ENCODE results near the gene PLSCR1.

The PLSCR1 gene

GRCh38 chr3:146550743-146551510, 6.5 kb upstream of the PLSCR1 start:
- 96% methylated on average over 4 of the region's 5 CpGs for whole genome bisulfite sequencing (ENCODE audit: insufficient coverage)
- CTCF ChIA-PET = interaction anchor here (1.1 kb wide), 1 partner anchor 328 kb away, joined by 3 read pairs; no protein-coding TSS in a partner anchor
- Histone ChIP-seq H3K27ac (ENCODE audit: insufficient read depth in 1 of 2, low read depth in 1 of 2, low read length in 2 of 2, poor library complexity in 1 of 2, severe bottlenecking in 2 of 2) (no peak overlapping the region), H3K27me3 (replicated peaks in 2 of 5; ENCODE audit: control insufficient read depth in 4 of 5, insufficient read depth in 5 of 5, low read length in 4 of 5) (no peaks in the 10 kb centered on the region), H3K4me1 (ENCODE audit: control extremely low read depth in 1 of 4, control insufficient read depth in 4 of 4, insufficient read depth in 4 of 4, low read length in 3 of 4) (peaks cover 0 to 18% (median 4%) of the 10 kb centered on the region in 4 experiments), H3K4me3 (ENCODE audit: control insufficient read depth in 1 of 7, extremely low read depth in 1 of 7, insufficient read depth in 4 of 7, low read depth in 2 of 7, low read length in 6 of 7) (no peak overlapping the region), H3K9me3 (ENCODE audit: control extremely low read depth in 1 of 5, control insufficient read depth in 4 of 5, insufficient read depth in 2 of 5, low read depth in 1 of 5, low read length in 4 of 5) (no peaks in the 10 kb centered on the region), H3K36me3 (ENCODE audit: control insufficient read depth in 4 of 4, insufficient read depth in 4 of 4, low read length in 3 of 4) (no peaks in the 10 kb centered on the region)
- peak in 2 of 3 donors; percentile 23 to 39 for DNase-seq
- POLR2A ChIA-PET = no interaction called here

GRCh38 chr3:146550070-146550615, 5.7 kb upstream of the PLSCR1 start:
- CTCF ChIA-PET = interaction anchor here (1.2 kb wide), 1 partner anchor 40 kb away, joined by 5 read pairs; no protein-coding TSS in a partner anchor
- no peaks in the 10 kb centered on the region for H3K27me3 ChIP-seq (replicated peaks in 2 of 5; ENCODE audit: control insufficient read depth in 4 of 5, insufficient read depth in 5 of 5, low read length in 4 of 5)
- POLR2A ChIA-PET = no interaction called here
- H3K4me3 ChIP-seq (ENCODE audit: control insufficient read depth in 1 of 7, extremely low read depth in 1 of 7, insufficient read depth in 4 of 7, low read depth in 2 of 7, low read length in 6 of 7) = peak overlapping the region in 1 of 7 experiments; percentile 26
- H3K9me3 ChIP-seq (ENCODE audit: control extremely low read depth in 1 of 5, control insufficient read depth in 4 of 5, insufficient read depth in 2 of 5, low read depth in 1 of 5, low read length in 4 of 5) = no peaks in the 10 kb centered on the region
- DNase-seq = peak in 1 of 3 donors; percentile 19
- no peak overlapping the region for H3K27ac ChIP-seq (ENCODE audit: insufficient read depth in 1 of 2, low read depth in 1 of 2, low read length in 2 of 2, poor library complexity in 1 of 2, severe bottlenecking in 2 of 2)
- no peaks in the 10 kb centered on the region for H3K36me3 ChIP-seq (ENCODE audit: control insufficient read depth in 4 of 4, insufficient read depth in 4 of 4, low read length in 3 of 4)
- H3K4me1 ChIP-seq (ENCODE audit: control extremely low read depth in 1 of 4, control insufficient read depth in 4 of 4, insufficient read depth in 4 of 4, low read length in 3 of 4) = peaks cover 0 to 20% (median 5%) of the 10 kb centered on the region in 4 experiments

- no peak for DNase-seq
- Histone ChIP-seq H3K36me3 (ENCODE audit: control insufficient read depth in 4 of 4, insufficient read depth in 4 of 4, low read length in 3 of 4) (no peaks in the 10 kb centered on the region), H3K9me3 (ENCODE audit: control extremely low read depth in 1 of 5, control insufficient read depth in 4 of 5, insufficient read depth in 2 of 5, low read depth in 1 of 5, low read length in 4 of 5) (no peaks in the 10 kb centered on the region), H3K27me3 (replicated peaks in 2 of 5; ENCODE audit: control insufficient read depth in 4 of 5, insufficient read depth in 5 of 5, low read length in 4 of 5) (no peaks in the 10 kb centered on the region), H3K27ac (ENCODE audit: insufficient read depth in 1 of 2, low read depth in 1 of 2, low read length in 2 of 2, poor library complexity in 1 of 2, severe bottlenecking in 2 of 2) (no peak overlapping the region), H3K4me3 (ENCODE audit: control insufficient read depth in 1 of 7, extremely low read depth in 1 of 7, insufficient read depth in 4 of 7, low read depth in 2 of 7, low read length in 6 of 7) (no peak overlapping the region), H3K4me1 (ENCODE audit: control extremely low read depth in 1 of 4, control insufficient read depth in 4 of 4, insufficient read depth in 4 of 4, low read length in 3 of 4) (peaks cover 10 to 26% (median 17%) of the 10 kb centered on the region in 4 experiments)
- POLR2A ChIA-PET = no interaction called here
- CTCF ChIA-PET = no interaction called here
Measured at GRCh38 chr3:146547235-146547835, 2.9 kb upstream of the PLSCR1 start.

GRCh38 chr3:146546366-146546965, 2.1 kb upstream of the PLSCR1 start:
- H3K4me1 ChIP-seq (ENCODE audit: control extremely low read depth in 1 of 4, control insufficient read depth in 4 of 4, insufficient read depth in 4 of 4, low read length in 3 of 4) = peaks cover 17 to 34% (median 21%) of the 10 kb centered on the region in 4 experiments
- POLR2A ChIA-PET = no interaction called here
- no peak overlapping the region for H3K4me3 ChIP-seq (ENCODE audit: control insufficient read depth in 1 of 7, extremely low read depth in 1 of 7, insufficient read depth in 4 of 7, low read depth in 2 of 7, low read length in 6 of 7)
- no peak for DNase-seq
- WGBS (ENCODE audit: insufficient coverage) = 100% methylated on average over 1 of the region's 1 CpG
- no peak overlapping the region for H3K27ac ChIP-seq (ENCODE audit: insufficient read depth in 1 of 2, low read depth in 1 of 2, low read length in 2 of 2, poor library complexity in 1 of 2, severe bottlenecking in 2 of 2)
- no peaks in the 10 kb centered on the region for H3K36me3 ChIP-seq (ENCODE audit: control insufficient read depth in 4 of 4, insufficient read depth in 4 of 4, low read length in 3 of 4)
- no peaks in the 10 kb centered on the region for H3K27me3 ChIP-seq (replicated peaks in 2 of 5; ENCODE audit: control insufficient read depth in 4 of 5, insufficient read depth in 5 of 5, low read length in 4 of 5)
- H3K9me3 ChIP-seq (ENCODE audit: control extremely low read depth in 1 of 5, control insufficient read depth in 4 of 5, insufficient read depth in 2 of 5, low read depth in 1 of 5, low read length in 4 of 5) = no peaks in the 10 kb centered on the region
- CTCF ChIA-PET = interaction anchor here (1.0 kb wide), 1 partner anchor 10 kb away, joined by 3 read pairs; no protein-coding TSS in a partner anchor

- ChIA-PET CTCF (interaction anchor here (0.9 to 1.1 kb wide), 2 partner anchors 33 to 356 kb away, joined by 3 read pairs; no protein-coding TSS in a partner anchor), POLR2A (interaction anchor here (1.2 kb wide), 1 partner anchor 76 kb away, joined by 4 read pairs; the partner anchor contains the start of gene PLSCR2)
- Histone ChIP-seq H3K9me3 (ENCODE audit: control extremely low read depth in 1 of 5, control insufficient read depth in 4 of 5, insufficient read depth in 2 of 5, low read depth in 1 of 5, low read length in 4 of 5) (no peaks in the 10 kb centered on the region), H3K36me3 (ENCODE audit: control insufficient read depth in 4 of 4, insufficient read depth in 4 of 4, low read length in 3 of 4) (no peaks in the 10 kb centered on the region), H3K4me3 (ENCODE audit: control insufficient read depth in 1 of 7, extremely low read depth in 1 of 7, insufficient read depth in 4 of 7, low read depth in 2 of 7, low read length in 6 of 7) (peak overlapping the region; percentile 76 to 94 (median 85)), H3K4me1 (ENCODE audit: control extremely low read depth in 1 of 4, control insufficient read depth in 4 of 4, insufficient read depth in 4 of 4, low read length in 3 of 4) (peaks cover 18 to 44% (median 26%) of the 10 kb centered on the region in 4 experiments), H3K27ac (ENCODE audit: insufficient read depth in 1 of 2, low read depth in 1 of 2, low read length in 2 of 2, poor library complexity in 1 of 2, severe bottlenecking in 2 of 2) (peak overlapping the region; percentile 52 to 87), H3K27me3 (replicated peaks in 2 of 5; ENCODE audit: control insufficient read depth in 4 of 5, insufficient read depth in 5 of 5, low read length in 4 of 5) (no peaks in the 10 kb centered on the region)
- no peak for DNase-seq
- 80% methylated on average over 2 of the region's 8 CpGs for WGBS (ENCODE audit: insufficient coverage)
Measured at GRCh38 chr3:146544929-146545528, 622 bp upstream of the PLSCR1 start.

- H3K4me3 ChIP-seq (ENCODE audit: control insufficient read depth in 1 of 7, extremely low read depth in 1 of 7, insufficient read depth in 4 of 7, low read depth in 2 of 7, low read length in 6 of 7) = peak overlapping the region; percentile 76 to 94 (median 85)
- peaks cover 18 to 40% (median 24%) of the 10 kb centered on the region in 4 experiments for H3K4me1 ChIP-seq (ENCODE audit: control extremely low read depth in 1 of 4, control insufficient read depth in 4 of 4, insufficient read depth in 4 of 4, low read length in 3 of 4)
- peaks cover 0 to 2% (median 0%) of the 10 kb centered on the region in 5 experiments for H3K9me3 ChIP-seq (ENCODE audit: control extremely low read depth in 1 of 5, control insufficient read depth in 4 of 5, insufficient read depth in 2 of 5, low read depth in 1 of 5, low read length in 4 of 5)
- peak overlapping the region; percentile 58 to 87 for H3K27ac ChIP-seq (ENCODE audit: insufficient read depth in 1 of 2, low read depth in 1 of 2, low read length in 2 of 2, poor library complexity in 1 of 2, severe bottlenecking in 2 of 2)
- H3K36me3 ChIP-seq (ENCODE audit: control insufficient read depth in 4 of 4, insufficient read depth in 4 of 4, low read length in 3 of 4) = peaks cover 0 to 8% (median 4%) of the 10 kb centered on the region in 4 experiments
- DNase-seq = no peak
- WGBS (ENCODE audit: insufficient coverage) = 0% methylated on average over 6 of the region's 10 CpGs
- CTCF ChIA-PET = interaction anchor here (1.0 to 1.9 kb wide), 7 partner anchors 10 to 353 kb away, joined by 3 to 8 read pairs (median 3); partner anchors contain the start of gene PLSCR2
- H3K27me3 ChIP-seq (replicated peaks in 2 of 5; ENCODE audit: control insufficient read depth in 4 of 5, insufficient read depth in 5 of 5, low read length in 4 of 5) = no peaks in the 10 kb centered on the region
- POLR2A ChIA-PET = interaction anchor here (1.2 kb wide), 1 partner anchor 74 kb away, joined by 4 read pairs; the partner anchor contains the start of gene PLSCR2
Measured at GRCh38 chr3:146543461-146544001, 876 bp downstream of the PLSCR1 start.
